ENCODE data around the gene WDPCP.
A peak's percentile ranks its signal among the peaks of the same experiment; 100 is the strongest.
"Not testable (repeated sequence)": the region's sequence is repeated elsewhere in the genome, so short reads cannot be mapped to it uniquely, and the experiment has no call there.

Gene WDPCP

DNA sequence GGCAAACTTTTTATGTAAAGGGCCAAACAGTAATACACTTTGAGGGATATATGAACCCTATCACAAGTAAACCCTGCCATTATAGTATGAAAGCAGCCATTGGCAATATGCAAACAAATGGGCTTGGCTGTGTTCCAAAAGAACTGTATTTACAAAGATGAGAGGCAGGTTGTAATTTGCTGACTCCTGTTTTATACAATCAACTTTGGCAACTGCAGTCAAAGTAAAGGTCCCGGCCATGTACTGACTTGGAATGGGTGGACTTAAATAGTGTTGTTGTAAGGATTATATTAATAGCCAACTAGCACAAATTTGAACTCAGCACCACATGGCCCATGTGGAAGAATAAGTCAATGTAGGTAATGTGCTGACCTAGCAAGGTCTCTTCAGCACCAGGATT, 223.4 kb downstream of the WDPCP start:
- no peak for DNase-seq (ENCODE audit: low read depth, low spot score)

GRCh38 chr2:63357722-63358121, 230.6 kb downstream of the WDPCP start:
- not testable (repeated sequence) for DNase-seq (ENCODE audit: low read depth, low spot score)

DNA sequence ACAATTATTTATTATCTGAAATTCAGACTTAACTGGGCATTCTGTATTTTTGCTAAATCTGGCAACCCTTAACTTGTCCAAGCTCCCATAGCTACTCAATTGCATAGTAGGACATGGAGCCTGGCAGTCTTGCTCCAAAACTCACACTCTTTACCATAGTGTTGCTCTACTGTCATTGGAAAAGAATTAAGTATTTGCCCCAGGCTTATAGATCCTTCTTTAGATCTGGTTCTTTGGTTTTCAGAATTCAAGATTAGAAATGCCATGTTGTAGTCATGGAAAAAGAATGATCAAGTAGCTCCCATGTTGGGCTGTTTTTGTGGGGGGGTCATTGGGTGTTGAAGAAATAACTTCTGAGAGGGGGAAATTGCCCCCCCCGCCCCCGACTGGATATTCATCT, 240.9 kb downstream of the WDPCP start:
- no peak for DNase-seq (ENCODE audit: low read depth, low spot score)

DNA sequence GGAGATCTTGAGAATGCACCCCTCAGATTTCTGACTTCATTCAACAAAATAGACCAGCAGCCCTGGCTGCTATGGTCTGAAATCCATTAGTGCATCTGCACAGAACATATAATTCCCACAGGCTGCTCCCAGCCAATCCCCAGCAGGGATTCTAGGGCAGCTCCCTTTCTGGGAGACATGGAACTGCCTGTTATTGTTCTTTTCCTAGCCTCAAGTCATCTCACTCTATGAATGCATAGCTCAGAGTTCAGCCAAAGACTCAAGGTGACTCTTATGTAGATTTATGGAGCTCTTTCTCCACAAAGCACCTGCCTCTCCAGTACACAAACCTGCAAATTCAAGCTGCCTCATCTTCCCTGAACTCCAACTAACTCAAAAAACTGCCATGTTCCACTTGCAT, 241.9 kb downstream of the WDPCP start:
- no peak for DNase-seq (ENCODE audit: low read depth, low spot score)

DNA sequence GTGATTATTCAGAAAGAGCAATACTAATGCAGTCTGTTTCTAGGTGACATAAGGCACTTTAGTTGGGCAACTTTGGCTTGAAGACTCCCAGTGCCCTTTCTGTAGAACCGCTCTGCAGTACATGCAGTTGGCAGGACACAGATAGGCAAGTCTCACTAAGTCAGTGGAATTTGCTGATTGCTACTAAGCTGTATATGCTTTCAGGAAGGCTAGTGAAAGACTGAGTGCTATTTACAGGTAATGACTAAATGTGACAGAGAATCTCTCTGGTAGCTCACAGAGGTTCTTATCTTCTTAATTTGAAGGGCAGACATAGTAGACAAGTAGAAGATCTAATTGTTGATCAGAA, 243.0 kb downstream of the WDPCP start:
- no peak for DNase-seq (ENCODE audit: low read depth, low spot score)

GRCh38 chr2:63344575-63345284, 243.5 kb downstream of the WDPCP start:
- DNase-seq (ENCODE audit: low read depth, low spot score): no peak

- DNase-seq (ENCODE audit: low read depth, low spot score): no peak
Observed at GRCh38 chr2:63343397-63344109, 244.7 kb downstream of the WDPCP start.

- DNase-seq (ENCODE audit: low read depth, low spot score): no peak
Observed at GRCh38 chr2:63340443-63340842, 247.8 kb downstream of the WDPCP start.

- no peak for DNase-seq (ENCODE audit: low read depth, low spot score)
Observed at GRCh38 chr2:63334910-63335309, 253.4 kb downstream of the WDPCP start.

- no peak for DNase-seq (ENCODE audit: low read depth, low spot score)
Observed at GRCh38 chr2:63326473-63326872, 261.8 kb downstream of the WDPCP start.

DNA sequence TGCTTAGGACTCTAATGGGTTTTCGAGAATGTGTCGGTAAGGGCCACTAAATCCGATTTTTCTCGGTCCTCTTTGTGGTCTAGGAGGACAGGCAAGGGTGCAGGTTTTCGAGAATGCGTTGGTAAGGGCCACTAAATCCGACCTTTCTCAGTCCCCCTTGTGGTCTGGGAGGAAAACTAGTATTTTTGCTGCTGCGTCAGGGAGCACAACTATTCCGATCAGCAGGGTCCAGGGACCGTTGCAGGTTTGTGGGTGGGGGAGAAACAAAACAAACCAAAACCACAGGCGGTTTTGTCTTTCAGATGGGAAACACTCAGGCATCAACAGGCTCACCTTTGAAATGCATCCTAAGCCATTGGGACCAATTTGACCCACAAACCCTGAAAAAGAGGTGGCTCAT, 264.6 kb downstream of the WDPCP start:
- DNase-seq (ENCODE audit: low read depth, low spot score): not testable (repeated sequence)

DNA sequence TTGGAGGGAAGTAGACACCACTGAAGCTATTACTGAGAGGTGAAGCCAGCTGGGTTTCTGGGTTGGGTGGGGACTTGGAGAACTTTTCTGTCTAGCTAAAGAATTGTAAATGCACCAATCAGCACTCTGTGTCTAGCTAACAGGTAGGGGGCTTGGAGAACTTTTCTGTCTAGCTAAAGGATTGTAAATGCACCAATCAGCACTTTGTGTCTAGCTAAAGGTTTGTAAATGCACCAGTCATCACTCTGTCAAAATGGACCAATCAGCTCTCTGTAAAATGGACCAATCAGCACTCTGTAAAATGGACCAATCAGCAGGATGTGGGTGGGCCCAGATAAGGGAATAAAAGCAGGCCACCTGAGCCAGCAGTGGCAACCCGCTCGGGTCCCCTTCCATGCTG, 266.3 kb downstream of the WDPCP start:
- not testable (repeated sequence) for DNase-seq (ENCODE audit: low read depth, low spot score)

- no peak for DNase-seq (ENCODE audit: low read depth, low spot score)
Observed at GRCh38 chr2:63320669-63321068, 267.6 kb downstream of the WDPCP start.

DNA sequence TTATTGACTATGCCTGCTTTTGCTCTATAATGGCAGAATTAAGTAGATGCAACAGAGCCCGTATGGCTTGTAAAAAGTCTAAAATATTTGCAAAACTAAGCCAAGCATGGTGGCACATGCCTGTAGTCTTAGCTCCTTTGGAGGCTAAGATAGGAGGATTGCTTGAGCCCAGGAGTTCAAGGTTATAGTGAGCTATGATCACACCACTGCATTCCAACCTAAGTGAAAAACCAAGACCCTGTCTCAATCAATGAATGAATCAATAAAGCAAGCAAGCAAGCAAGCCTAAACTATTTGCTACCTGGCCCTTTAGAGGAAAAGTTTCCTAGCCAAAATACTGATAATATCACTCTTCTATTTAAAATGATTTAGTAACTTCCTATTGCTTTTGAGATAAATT, 277.7 kb downstream of the WDPCP start:
- DNase-seq (ENCODE audit: low read depth, low spot score): no peak

DNA sequence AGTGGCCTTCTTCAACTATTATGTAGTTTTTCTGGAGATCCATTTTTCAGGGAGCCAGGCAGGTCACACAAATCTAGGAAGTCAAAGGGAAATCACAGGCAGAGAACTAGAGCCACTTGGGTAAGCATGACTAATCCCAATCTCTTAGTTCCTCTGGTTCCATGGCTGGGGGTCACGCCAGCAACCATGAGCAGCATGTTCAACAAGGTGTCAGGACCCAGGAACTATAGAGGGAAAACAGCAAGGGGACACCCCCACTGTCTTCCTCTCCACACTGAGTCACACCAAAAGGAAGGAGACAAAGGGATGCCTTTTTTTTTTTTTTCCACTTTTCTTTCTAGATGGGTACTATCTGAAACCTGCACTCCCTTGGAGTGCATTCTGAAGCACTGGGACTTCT, 286.8 kb downstream of the WDPCP start:
- DNase-seq (ENCODE audit: low read depth, low spot score): peak; percentile 16

DNA sequence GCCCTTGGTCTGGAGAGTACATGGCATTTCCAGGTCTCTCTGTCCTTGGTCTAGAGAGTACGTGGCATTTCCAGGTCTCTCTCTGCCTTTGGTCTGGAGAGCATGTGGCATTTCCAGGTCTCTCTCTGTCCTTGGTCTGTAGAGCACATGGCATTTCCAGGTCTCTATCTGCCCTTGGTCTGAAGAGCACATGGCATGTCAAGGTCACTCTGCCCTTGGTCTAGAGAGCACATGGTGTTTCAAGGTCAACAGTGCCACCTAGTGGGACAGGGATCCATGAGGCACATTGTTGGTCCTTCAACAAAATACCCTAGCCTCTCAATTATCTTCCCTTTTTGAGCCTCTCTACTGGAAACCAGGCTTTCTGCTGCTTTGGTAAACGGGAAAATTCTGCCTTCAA, 287.4 kb downstream of the WDPCP start:
- DNase-seq (ENCODE audit: low read depth, low spot score): no peak

DNA sequence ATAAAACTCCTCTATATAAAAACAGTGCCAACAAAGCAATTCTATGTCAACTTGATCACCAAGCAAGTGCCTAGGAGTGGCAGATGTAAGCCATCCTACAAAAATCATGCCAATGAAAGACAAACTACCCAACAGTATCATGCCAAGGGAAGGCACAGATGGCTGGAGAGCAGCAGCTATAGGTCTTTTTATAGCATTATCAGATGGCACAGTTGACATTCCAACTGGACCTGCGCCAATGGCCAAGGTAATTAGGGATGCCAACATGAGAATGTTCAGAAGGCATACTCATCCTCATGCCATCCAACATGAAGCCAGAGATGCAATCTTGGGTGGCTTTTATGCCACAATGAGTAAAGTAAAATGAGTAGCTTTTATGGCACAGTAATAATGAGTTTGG, 300.3 kb downstream of the WDPCP start:
- DNase-seq (ENCODE audit: low read depth, low spot score): no peak

GRCh38 chr2:63286520-63286919, 301.8 kb downstream of the WDPCP start:
- DNase-seq (ENCODE audit: low read depth, low spot score): not testable (repeated sequence)

DNA sequence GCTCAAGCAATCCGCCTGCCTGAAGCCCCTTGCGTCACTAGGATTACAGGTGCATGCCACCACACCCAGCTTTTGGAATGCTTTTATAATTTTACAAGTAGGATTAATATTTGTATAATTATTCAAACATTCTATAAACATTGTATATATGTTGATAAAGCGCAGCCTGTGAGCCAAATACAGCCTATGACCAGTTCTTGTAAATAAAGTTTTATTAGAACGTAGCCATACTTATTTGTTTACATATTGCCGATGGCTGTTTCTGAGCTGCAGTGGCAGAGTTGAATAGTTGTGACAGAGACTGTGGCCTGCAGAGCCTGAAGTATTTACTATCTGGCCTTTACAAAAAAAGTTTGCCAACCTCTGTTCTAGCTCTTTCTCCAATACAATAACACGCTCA, 305.0 kb downstream of the WDPCP start:
- DNase-seq (ENCODE audit: low read depth, low spot score): no peak

DNA sequence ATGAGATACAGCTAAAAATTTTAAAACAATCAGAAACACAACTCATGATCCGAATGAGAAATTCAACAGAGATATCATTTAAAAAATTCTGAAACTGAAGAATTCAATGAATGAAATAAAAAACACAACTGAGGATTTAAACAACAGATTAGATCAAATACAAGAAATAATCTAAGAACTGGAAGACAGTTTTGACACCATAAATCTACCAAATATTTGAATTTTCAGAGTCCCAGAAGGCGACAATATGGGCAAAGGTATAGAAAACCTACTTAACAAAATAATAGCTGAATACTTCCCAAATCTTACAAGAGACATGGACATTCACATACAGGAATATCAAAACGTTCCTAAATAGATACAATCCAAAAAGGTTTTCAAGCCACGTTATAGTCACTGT, 315.7 kb downstream of the WDPCP start:
- no peak for DNase-seq (ENCODE audit: low read depth, low spot score)

DNA sequence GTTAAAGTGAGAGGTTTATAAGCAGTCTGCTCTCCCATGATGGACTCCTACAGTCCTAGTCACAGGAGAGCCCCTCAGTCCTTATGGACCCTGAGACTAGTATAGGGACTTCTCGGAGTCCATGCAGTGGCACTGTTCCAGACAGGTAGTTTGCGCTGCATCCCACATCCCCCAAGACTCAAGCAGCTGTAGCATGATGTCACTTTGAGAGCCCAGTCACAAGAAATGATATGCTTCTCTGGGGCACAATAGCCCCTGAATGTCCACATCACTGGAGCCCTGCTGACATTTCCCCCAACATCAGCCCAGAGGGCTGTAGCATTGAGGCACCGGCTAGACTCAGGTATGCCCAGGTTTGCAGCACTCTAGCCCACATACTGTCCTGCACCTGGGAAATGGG, 317.6 kb downstream of the WDPCP start:
- no peak for DNase-seq (ENCODE audit: low read depth, low spot score)

- no peak for DNase-seq (ENCODE audit: low read depth, low spot score)
Observed at GRCh38 chr2:63268946-63269345, 319.3 kb downstream of the WDPCP start.

DNA sequence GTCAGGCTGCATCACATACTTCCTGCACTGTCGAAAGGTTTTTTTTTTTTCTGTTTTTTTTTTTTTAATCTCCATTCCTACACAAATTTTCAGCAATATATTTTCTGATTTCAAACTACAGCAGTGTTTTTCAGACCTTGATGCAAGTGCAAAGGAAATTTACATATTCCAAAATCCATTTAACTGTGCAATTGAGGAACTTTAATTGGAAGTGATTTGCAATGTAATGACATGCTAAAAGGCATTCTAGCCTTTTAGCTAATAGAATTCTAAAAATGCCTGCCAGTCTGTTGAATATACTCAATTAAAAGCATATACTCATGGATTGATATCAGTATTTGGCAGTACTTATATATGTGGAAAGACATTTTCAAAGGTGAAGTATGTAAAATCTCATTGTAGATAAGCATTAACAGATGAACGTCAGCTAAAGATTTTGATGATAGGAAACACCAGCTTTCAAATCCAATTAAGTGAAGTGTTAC, 327.1 kb downstream of the WDPCP start:
- DNase-seq (ENCODE audit: low read depth, low spot score): no peak

Measured in astrocyte of the hippocampus (primary cell).